HEK293 (cell line): ENCODE measurements around the gene SDHAF1.
A peak's percentile ranks its signal among the peaks of the same experiment; 100 is the strongest.

Experiments used
- CTCF ChIA-PET: fragments of 350-600 bp; formaldehyde crosslinking; extraction: SDS; loops from one replicate; lab custom pipeline; 2021; ENCODE audit warnings: antibody characterized with exemption; lab: Yijun Ruan, JAX
- POLR2A ChIA-PET: fragments of 300-600 bp; formaldehyde crosslinking; extraction: SDS; loops from one replicate; lab custom pipeline; 2020; ENCODE audit warnings: antibody characterized with exemption, inconsistent platforms; lab: Yijun Ruan, JAX
- H3K27ac ChIP-seq: fragments of 200-500 bp; sonication (Bioruptor generic); 2 replicates; pipeline ENCODE4 v1.5.1; 2014; ENCODE audit warnings: low read depth, low read length, control low read depth, inconsistent platforms; ENCODE audit errors: extremely low read depth
- H3K36me3 ChIP-seq, 2 experiments: fragments of 200-500 bp in 1 of 2; sonication (Bioruptor generic) in 1 of 2; 1 replicate in 1 of 2; 2 replicates in 1 of 2; pipeline ENCODE4 v1.5.1; 2014 to 2017; ENCODE audit warnings: inconsistent platforms in 2 of 2, low read length in 2 of 2; ENCODE audit not compliant: control insufficient read depth in 2 of 2, insufficient read depth in 1 of 2
- H3K4me1 ChIP-seq: fragments of 200-500 bp; sonication (Bioruptor generic); 2 replicates; pipeline ENCODE4 v1.5.1; 2014; ENCODE audit warnings: mild to moderate bottlenecking, low read length, inconsistent platforms; ENCODE audit not compliant: control insufficient read depth, insufficient read depth
- H3K4me3 ChIP-seq: 2 replicates; pipeline ENCODE4 v1.5.1; 2011; ENCODE audit warnings: low read depth, mild to moderate bottlenecking, control low read depth, low read length, moderate library complexity
- H3K9me3 ChIP-seq: fragments of 200-500 bp; sonication (Bioruptor generic); 2 replicates; pipeline ENCODE4 v1.5.1; 2014; ENCODE audit warnings: low read depth, low read length, inconsistent platforms; ENCODE audit not compliant: control insufficient read depth, insufficient read depth
- ELK4 ChIP-seq: IDR thresholded peaks from 2 replicates; pipeline ENCODE4 v1.6.1; 2011; ENCODE audit warnings: mild to moderate bottlenecking, low read depth, low read length, borderline replicate concordance
- GLIS2 ChIP-seq: fragments of 450-650 bp; formaldehyde crosslinking; IDR thresholded peaks from 2 replicates; pipeline ENCODE4 v1.5.1; 2016; ENCODE audit warnings: missing biosample characterization, missing genetic modification characterization
- HIC1 ChIP-seq: fragments of 450-650 bp; formaldehyde crosslinking; IDR thresholded peaks from 2 replicates; pipeline ENCODE4 v1.5.1; 2016; ENCODE audit warnings: missing biosample characterization, missing genetic modification characterization
- OVOL3 ChIP-seq: fragments of 450-650 bp; formaldehyde crosslinking; IDR thresholded peaks from 2 replicates; pipeline ENCODE4 v1.5.1; 2016; ENCODE audit warnings: missing biosample characterization, missing genetic modification characterization
- TCF7L2 ChIP-seq: IDR thresholded peaks from 2 replicates; pipeline ENCODE4 v1.6.1; 2011; ENCODE audit warnings: low read depth, mild to moderate bottlenecking, inconsistent platforms, low read length, moderate library complexity, borderline replicate concordance
- ZBTB21 ChIP-seq: fragments of 450-650 bp; formaldehyde crosslinking; IDR thresholded peaks from 2 replicates; pipeline ENCODE4 v1.5.1; 2017; ENCODE audit warnings: missing biosample characterization, missing genetic modification characterization
- ZNF121 ChIP-seq: fragments of 450-650 bp; formaldehyde crosslinking; IDR thresholded peaks from 2 replicates; pipeline ENCODE4 v1.5.1; 2016; ENCODE audit warnings: missing biosample characterization, missing genetic modification characterization
- ZNF248 ChIP-seq: fragments of 450-650 bp; formaldehyde crosslinking; IDR thresholded peaks from 2 replicates; pipeline ENCODE4 v1.5.1; 2017; ENCODE audit warnings: missing biosample characterization, missing genetic modification characterization
- ZNF292 ChIP-seq: fragments of 450-650 bp; formaldehyde crosslinking; IDR thresholded peaks from 2 replicates; pipeline ENCODE4 v1.5.1; 2016; ENCODE audit warnings: low read depth, missing biosample characterization, missing genetic modification characterization, borderline replicate concordance
- ZNF354C ChIP-seq: fragments of 450-650 bp; formaldehyde crosslinking; IDR thresholded peaks from 2 replicates; pipeline ENCODE4 v1.5.1; 2016; ENCODE audit warnings: missing biosample characterization, missing genetic modification characterization, low read depth, borderline replicate concordance
- ZNF391 ChIP-seq: fragments of 450-650 bp; formaldehyde crosslinking; IDR thresholded peaks from 2 replicates; pipeline ENCODE4 v1.5.1; 2016; ENCODE audit warnings: low read depth, missing biosample characterization, missing genetic modification characterization, borderline replicate concordance
- ZNF398 ChIP-seq: fragments of 450-650 bp; formaldehyde crosslinking; IDR thresholded peaks from 2 replicates; pipeline ENCODE4 v1.5.1; 2017; ENCODE audit warnings: missing biosample characterization, missing genetic modification characterization
- ZNF449 ChIP-seq: fragments of 450-650 bp; formaldehyde crosslinking; IDR thresholded peaks from 2 replicates; pipeline ENCODE4 v1.5.1; 2017; ENCODE audit warnings: missing biosample characterization, mild to moderate bottlenecking, missing genetic modification characterization, moderate library complexity
- ZNF48 ChIP-seq: fragments of 450-650 bp; formaldehyde crosslinking; IDR thresholded peaks from 2 replicates; pipeline ENCODE4 v1.5.1; 2016; ENCODE audit warnings: missing biosample characterization, missing genetic modification characterization
- ZNF555 ChIP-seq: fragments of 450-650 bp; formaldehyde crosslinking; conservative IDR thresholded peaks from 2 replicates; pipeline ENCODE4 v1.5.1; 2017; ENCODE audit warnings: missing biosample characterization, mild to moderate bottlenecking, missing genetic modification characterization, inconsistent platforms
- ZNF558 ChIP-seq: fragments of 450-650 bp; formaldehyde crosslinking; IDR thresholded peaks from 2 replicates; pipeline ENCODE4 v1.5.1; 2016; ENCODE audit warnings: missing biosample characterization, missing genetic modification characterization
- ZNF707 ChIP-seq: fragments of 450-650 bp; formaldehyde crosslinking; IDR thresholded peaks from 2 replicates; pipeline ENCODE4 v1.5.1; 2016; ENCODE audit warnings: missing biosample characterization, missing genetic modification characterization
- ZNF791 ChIP-seq: fragments of 450-650 bp; formaldehyde crosslinking; IDR thresholded peaks from 2 replicates; pipeline ENCODE4 v1.5.1; 2016; ENCODE audit warnings: missing biosample characterization, missing genetic modification characterization
- ZNF837 ChIP-seq: fragments of 450-650 bp; formaldehyde crosslinking; IDR thresholded peaks from 2 replicates; pipeline ENCODE4 v1.5.1; 2016; ENCODE audit warnings: missing biosample characterization, missing genetic modification characterization

The SDHAF1 gene

GRCh38 chr19:36019061-36019670 is 24.2 kb downstream of the SDHAF1 start (continued):
- TF ChIP-seq ZNF449 (tag by site-specific recombination) (no peak), ZNF791 (tag by site-specific recombination) (no peak), ZNF391 (tag by site-specific recombination) (no peak), ZNF292 (tag by site-specific recombination) (no peak), HIC1 (tag by site-specific recombination) (peak; percentile 78), ZNF707 (tag by site-specific recombination) (no peak), ZNF398 (tag by site-specific recombination) (no peak), OVOL3 (tag by site-specific recombination) (no peak), ZNF555 (tag by site-specific recombination) (no peak), ZBTB21 (tag by site-specific recombination) (no peak), GLIS2 (tag by site-specific recombination) (peak; percentile 44; the same call in 1 of the 2 replicates), ZNF354C (tag by site-specific recombination) (no peak), ZNF837 (tag by site-specific recombination) (no peak), ELK4 (no peak)

- CTCF ChIA-PET, result no interaction called here
- H3K36me3 ChIP-seq, result peaks cover 66 to 88% of the 10 kb centered on the region in 2 experiments
- H3K27ac ChIP-seq, result no peak overlapping the region
- POLR2A ChIA-PET, result interaction anchor here (1.0 to 1.3 kb wide), 2 partner anchors 9 to 14 kb away, joined by 3 to 7 read pairs; partner anchors contain the start of genes ALKBH6 and SYNE4
- H3K4me1 ChIP-seq, result peaks cover under 1% of the 10 kb centered on the region; the same call in 1 of the 2 replicates
- H3K4me3 ChIP-seq, result no peak overlapping the region
- no peak for TF ChIP-seq ZNF837 (tag by site-specific recombination)
- TF ChIP-seq ZNF121, result peak; percentile 89
- TF ChIP-seq TCF7L2, result no peak
- no peak for TF ChIP-seq ZNF558 (tag by site-specific recombination)
- TF ChIP-seq ZNF48 (tag by site-specific recombination), result no peak
- no peak for TF ChIP-seq ZNF248 (tag by site-specific recombination)
- H3K9me3 ChIP-seq, result no peaks in the 10 kb centered on the region
Observed at GRCh38 chr19:36023432-36023831, 28.4 kb downstream of the SDHAF1 start.
